HepG2 (cell line): Measurements from ENCODE around the gene CDC23. TPM values are rescaled to one million over a fixed set of nuclear protein-coding genes. Genes with fewer than 3 reads are reported as not detected.

ENCODE experiments used
- ARNT ChIP-seq: fragments of 450-650 bp; IDR thresholded peaks from 2 replicates; pipeline ENCODE4 v1.6.1; 2017
- FIP1L1 ChIP-seq: fragments of 200-400 bp; formaldehyde crosslinking; IDR thresholded peaks from 2 replicates; pipeline ENCODE4 v1.6.1; 2018; ENCODE audit warnings: low read depth, mild to moderate bottlenecking, low read length, moderate library complexity, borderline replicate concordance; ENCODE audit not compliant: insufficient read depth
- FOXP1 ChIP-seq, 2 experiments: fragments of 450-650 bp in 1 of 2; IDR thresholded peaks; 2 replicates each; pipeline ENCODE4 v1.6.1; 2017 to 2018; ENCODE audit warnings: antibody characterized with exemption in 1 of 2
- NFIB ChIP-seq: sonication (generic); formaldehyde crosslinking; IDR thresholded peaks from 2 replicates; pipeline ENCODE4 v1.9.0; 2021; ENCODE audit warnings: missing genetic modification reagents, mild to moderate bottlenecking, borderline replicate concordance
- NR0B2 ChIP-seq: sonication (generic); formaldehyde crosslinking; IDR thresholded peaks from 2 replicates; pipeline ENCODE4 v1.4.0; 2020; ENCODE audit warnings: mild to moderate bottlenecking, missing genetic modification reagents
- SKIL ChIP-seq: sonication (generic); formaldehyde crosslinking; IDR thresholded peaks from 2 replicates; pipeline ENCODE4 v1.8.0; 2022; ENCODE audit warnings: missing genetic modification reagents, mild to moderate bottlenecking, moderate library complexity, borderline replicate concordance
- TFDP2 ChIP-seq: sonication (generic); formaldehyde crosslinking; IDR thresholded peaks from 2 replicates; pipeline ENCODE4 v1.4.0; 2020; ENCODE audit warnings: missing genetic modification reagents
- THAP7 ChIP-seq: sonication (generic); formaldehyde crosslinking; IDR thresholded peaks from 2 replicates; pipeline ENCODE4 v1.8.1; 2023; ENCODE audit warnings: mild to moderate bottlenecking, missing genetic modification reagents
- THAP8 ChIP-seq: sonication (generic); formaldehyde crosslinking; IDR thresholded peaks from 2 replicates; pipeline ENCODE4 v1.5.1; 2020; ENCODE audit warnings: missing genetic modification reagents, mild to moderate bottlenecking, borderline replicate concordance
- U2AF1 ChIP-seq: fragments of 200-400 bp; formaldehyde crosslinking; optimal IDR thresholded peaks from 2 replicates; pipeline ENCODE3; 2017; ENCODE audit warnings: mild to moderate bottlenecking, low read depth, low read length
- ZNF142 ChIP-seq: sonication (generic); formaldehyde crosslinking; IDR thresholded peaks from 2 replicates; pipeline ENCODE4 v1.4.0; 2020; ENCODE audit warnings: missing genetic modification reagents
- ZNF574 ChIP-seq: sonication (generic); formaldehyde crosslinking; IDR thresholded peaks from 2 replicates; pipeline ENCODE4 v1.4.0; 2020; ENCODE audit warnings: missing genetic modification reagents
- polyA plus RNA-seq, 8 experiments: library from polyadenylated mRNA; depleted of rRNA in 3 of 8; stranded (reverse) in 7 of 8; unstranded in 1 of 8; fragments of >200 nt; fragmentation: Illumina TruSeq in 4 of 8; extraction: Trizol in 4 of 8; gene quantifications; 2 replicates each; pipeline versions ENCODE4 v1.2.1 to v1.2.3, GENCODE V29; 2011 to 2016; ENCODE audit warnings: low read depth in 4 of 8, missing spikeins in 1 of 8, mixed read lengths in 1 of 8; ENCODE audit not compliant: insufficient read depth in 1 of 8
- total RNA-seq, 5 experiments: library from RNA; depleted of rRNA; stranded (reverse); fragments of >200 nt; fragmentation: Illumina TruSeq; extraction: Trizol; gene quantifications; 2 replicates each; pipeline ENCODE4 v1.2.3, GENCODE V29; 2016; ENCODE audit warnings: low read depth in 1 of 5

The CDC23 gene
- total and polyA plus RNA-seq, 2 of the 13 experiments (the other 11 are each of a cell fraction or from before 2014, with no cell fraction given): 38.3 to 47.7 TPM

- TF ChIP-seq ZNF574 (CRISPR knock-in tag) (peak; percentile 54), ARNT (no peak), NR0B2 (CRISPR knock-in tag) (no peak), THAP8 (CRISPR knock-in tag) (no peak), TFDP2 (CRISPR knock-in tag) (peak; percentile 99), FOXP1 (IDR thresholded peaks at IDR 0.05) (no peak), FOXP1 (CRISPR knock-in tag; IDR thresholded peaks at IDR 0.05) (no peak), U2AF1 (no peak), NFIB (no peak), FIP1L1 (no peak), SKIL (CRISPR knock-in tag) (no peak), ZNF142 (CRISPR knock-in tag) (no peak), THAP7 (no peak)
These were observed at the start of gene CDC23 (continued) for GRCh38 chr5:138213161-138214029.
